IMR-90 (cell line): ENCODE results near the gene TMED6. TPM values are rescaled to one million over a fixed set of nuclear protein-coding genes. Genes with fewer than 3 reads are reported as not detected.

Experiments
- ATAC-seq: fragments of 200-7000 bp; cut with Tn5 transposase; 2 replicates; pipeline ENCODE4 v1.9.1; 2020; ENCODE audit warnings: low read depth, mild to moderate bottlenecking, moderate library complexity
- BruUV-seq: library from RNA; stranded (reverse); fragments of 400-500 nt; replicated peaks from 2 replicates; lab custom pipeline; 2021; lab: Mats Ljungman, UMichigan
- CTCF ChIA-PET: fragments of 300-600 bp; formaldehyde crosslinking; extraction: SDS; loops from one replicate; lab custom pipeline; 2021; ENCODE audit warnings: antibody characterized with exemption; lab: Yijun Ruan, JAX
- POLR2A ChIA-PET: fragments of 300-600 bp; sonication (Branson Sonifier 250); formaldehyde crosslinking; loops from one replicate; lab custom pipeline; 2022; ENCODE audit warnings: antibody characterized with exemption; ENCODE audit not compliant: unreplicated experiment; lab: Charles Lee
- DNase-seq: peaks from one replicate; pipeline ENCODE4 v3.0.0; 2013
- H2AFZ ChIP-seq: replicated peaks from 2 replicates; pipeline ENCODE3; 2013; ENCODE audit warnings: low read length, mild to moderate bottlenecking; ENCODE audit not compliant: poor library complexity
- H2AK5ac ChIP-seq: 2 replicates; pipeline ENCODE4 v1.6.1; 2013; ENCODE audit warnings: low read depth, low read length, inconsistent platforms
- H2AK9ac ChIP-seq: replicated peaks from 2 replicates; pipeline ENCODE3; 2013; ENCODE audit warnings: mild to moderate bottlenecking, low read depth, low read length, moderate library complexity; ENCODE audit not compliant: poor library complexity
- H2BK120ac ChIP-seq: 2 replicates; pipeline ENCODE4 v1.6.1; 2013; ENCODE audit warnings: low read depth, low read length, inconsistent platforms
- H2BK15ac ChIP-seq: 3 replicates; pipeline ENCODE4 v1.6.1; 2013; ENCODE audit warnings: low read depth, low read length, inconsistent platforms
- H2BK20ac ChIP-seq: 2 replicates; pipeline ENCODE4 v1.6.1; 2013; ENCODE audit warnings: low read depth, mild to moderate bottlenecking, inconsistent platforms, low read length, moderate library complexity
- H2BK5ac ChIP-seq: 2 replicates; pipeline ENCODE4 v1.6.1; 2013; ENCODE audit warnings: mild to moderate bottlenecking, low read depth, low read length, inconsistent platforms; ENCODE audit not compliant: poor library complexity, severe bottlenecking
- H3K14ac ChIP-seq: replicated peaks from 2 replicates; pipeline ENCODE4 v1.6.1; 2013; ENCODE audit warnings: low read depth, low read length, inconsistent platforms
- H3K18ac ChIP-seq: 2 replicates; pipeline ENCODE4 v1.6.1; 2013; ENCODE audit warnings: low read depth, low read length, control low read depth
- H3K23ac ChIP-seq: 2 replicates; pipeline ENCODE4 v1.6.1; 2013; ENCODE audit warnings: low read depth, low read length, inconsistent platforms
- H3K27ac ChIP-seq: 2 replicates; pipeline ENCODE4 v1.5.1; 2013; ENCODE audit warnings: mild to moderate bottlenecking, control low read depth, low read length; ENCODE audit not compliant: insufficient read depth
- H3K27me3 ChIP-seq: 2 replicates; pipeline ENCODE4 v1.6.1; 2013; ENCODE audit warnings: low read length; ENCODE audit not compliant: control insufficient read depth, insufficient read depth
- H3K36me3 ChIP-seq: 2 replicates; pipeline ENCODE4 v1.6.1; 2013; ENCODE audit warnings: low read length, mixed read lengths; ENCODE audit not compliant: control insufficient read depth, insufficient read depth
- H3K4ac ChIP-seq: 2 replicates; pipeline ENCODE4 v1.6.1; 2013; ENCODE audit warnings: low read depth, low read length, inconsistent platforms
- H3K4me1 ChIP-seq: 2 replicates; pipeline ENCODE4 v1.6.1; 2013; ENCODE audit warnings: low read length, mixed read lengths; ENCODE audit not compliant: control insufficient read depth, insufficient read depth
- H3K4me2 ChIP-seq: 2 replicates; pipeline ENCODE4 v1.6.1; 2013; ENCODE audit warnings: low read depth, mild to moderate bottlenecking, control low read depth, low read length, moderate library complexity
- H3K4me3 ChIP-seq: 2 replicates; pipeline ENCODE4 v1.5.1; 2013; ENCODE audit warnings: low read depth, mild to moderate bottlenecking, control low read depth, low read length, moderate library complexity; ENCODE audit not compliant: insufficient read depth
- H3K56ac ChIP-seq: 2 replicates; pipeline ENCODE4 v1.6.1; 2013; ENCODE audit warnings: low read length, inconsistent platforms; ENCODE audit not compliant: insufficient read depth; ENCODE audit errors: extremely low read depth
- H3K79me1 ChIP-seq, 2 experiments: 2 replicates each; pipeline ENCODE4 v1.6.1; 2013; ENCODE audit warnings: low read length in 2 of 2, inconsistent platforms in 1 of 2, low read depth in 1 of 2
- H3K9ac ChIP-seq: 2 replicates; pipeline ENCODE4 v1.6.1; 2013; ENCODE audit warnings: low read depth, low read length, control low read depth
- H3K9me1 ChIP-seq: 2 replicates; pipeline ENCODE4 v1.6.1; 2013; ENCODE audit warnings: low read length, inconsistent platforms; ENCODE audit not compliant: insufficient read depth
- H3K9me3 ChIP-seq: 2 replicates; pipeline ENCODE4 v1.6.1; 2013; ENCODE audit warnings: low read length; ENCODE audit not compliant: control insufficient read depth, insufficient read depth
- H4K20me1 ChIP-seq: 2 replicates; pipeline ENCODE4 v1.6.1; 2013; ENCODE audit warnings: low read length, inconsistent platforms; ENCODE audit not compliant: insufficient read depth
- H4K5ac ChIP-seq: 2 replicates; pipeline ENCODE4 v1.6.1; 2013; ENCODE audit warnings: mild to moderate bottlenecking, low read depth, low read length, control low read depth
- H4K8ac ChIP-seq, 2 experiments: 2 replicates each; pipeline ENCODE4 v1.6.1; 2013; ENCODE audit warnings: low read depth in 2 of 2, low read length in 2 of 2, control low read depth in 1 of 2, inconsistent platforms in 1 of 2
- H4K91ac ChIP-seq: 2 replicates; pipeline ENCODE4 v1.6.1; 2013; ENCODE audit warnings: low read depth, low read length, inconsistent platforms; ENCODE audit not compliant: insufficient read depth
- BHLHE40 ChIP-seq: fragments of 150-350 bp; IDR thresholded peaks from 2 replicates; pipeline ENCODE4 v1.6.1; 2016; ENCODE audit warnings: mild to moderate bottlenecking, low read depth, low read length
- POLR2A ChIP-seq: IDR thresholded peaks from 2 replicates; pipeline ENCODE4 v1.6.1; 2012; ENCODE audit warnings: mild to moderate bottlenecking, low read depth, low read length
- RCOR1 ChIP-seq: IDR thresholded peaks from 2 replicates; pipeline ENCODE4 v1.6.1; 2012; ENCODE audit warnings: mild to moderate bottlenecking, low read length, improper control_type of control experiment; ENCODE audit not compliant: insufficient replicate concordance
- WGBS, 2 experiments: methylation state at CpG; one replicate each; pipeline versions ENCODE4 v1.1.5 to v1.1.7; 2013; ENCODE audit warnings: missing lambda C conversion rate in 2 of 2; ENCODE audit not compliant: insufficient read length in 1 of 2; ENCODE audit errors: extremely low coverage in 2 of 2; 5-methylcytosine and 5-hydroxymethylcytosine counted together
- dilution Hi-C: fragments of 300-500 bp; cut with HindIII; formaldehyde crosslinking; loops from one replicate; pipeline ENCODE4 v1.14.3; 2018; ENCODE audit warnings: low sequenced_read_pairs; ENCODE audit not compliant: unreplicated experiment
- in situ Hi-C: fragments of 300-500 bp; cut with MboI; formaldehyde crosslinking; loops from 3 replicates; pipeline ENCODE4 v1.14.3; 2019; ENCODE audit warnings: low sequenced_read_pairs, inconsistent platforms, mixed read lengths
- intact Hi-C: fragments of 100-400 bp; cut with micrococcal nuclease; formaldehyde crosslinking; loops from 2 replicates; pipeline ENCODE4 v1.10.0; 2022
- polyA plus RNA-seq, 3 experiments: library from polyadenylated mRNA; depleted of rRNA; stranded (reverse); fragments of >200 nt; gene quantifications; 2 replicates each; pipeline ENCODE4 v1.2.3, GENCODE V29; 2012; ENCODE audit warnings: low replicate concordance in 1 of 3
- total RNA-seq: library from RNA; depleted of rRNA; stranded (reverse); fragments of >200 nt; gene quantifications from 2 replicates; pipeline ENCODE4 v1.2.3, GENCODE V29; 2012
- TF ChIP-seq, protein P1 (sequence below): fragments of 150-350 bp; IDR thresholded peaks from 2 replicates; pipeline ENCODE4 v1.6.1; 2016; ENCODE audit warnings: low read depth, mild to moderate bottlenecking, low read length, moderate library complexity, borderline replicate concordance

Gene TMED6
- total and polyA plus RNA-seq, 2 of the 4 experiments (the other 2 are of a cell fraction) = 0.10 TPM; not detected in 1

DNA sequence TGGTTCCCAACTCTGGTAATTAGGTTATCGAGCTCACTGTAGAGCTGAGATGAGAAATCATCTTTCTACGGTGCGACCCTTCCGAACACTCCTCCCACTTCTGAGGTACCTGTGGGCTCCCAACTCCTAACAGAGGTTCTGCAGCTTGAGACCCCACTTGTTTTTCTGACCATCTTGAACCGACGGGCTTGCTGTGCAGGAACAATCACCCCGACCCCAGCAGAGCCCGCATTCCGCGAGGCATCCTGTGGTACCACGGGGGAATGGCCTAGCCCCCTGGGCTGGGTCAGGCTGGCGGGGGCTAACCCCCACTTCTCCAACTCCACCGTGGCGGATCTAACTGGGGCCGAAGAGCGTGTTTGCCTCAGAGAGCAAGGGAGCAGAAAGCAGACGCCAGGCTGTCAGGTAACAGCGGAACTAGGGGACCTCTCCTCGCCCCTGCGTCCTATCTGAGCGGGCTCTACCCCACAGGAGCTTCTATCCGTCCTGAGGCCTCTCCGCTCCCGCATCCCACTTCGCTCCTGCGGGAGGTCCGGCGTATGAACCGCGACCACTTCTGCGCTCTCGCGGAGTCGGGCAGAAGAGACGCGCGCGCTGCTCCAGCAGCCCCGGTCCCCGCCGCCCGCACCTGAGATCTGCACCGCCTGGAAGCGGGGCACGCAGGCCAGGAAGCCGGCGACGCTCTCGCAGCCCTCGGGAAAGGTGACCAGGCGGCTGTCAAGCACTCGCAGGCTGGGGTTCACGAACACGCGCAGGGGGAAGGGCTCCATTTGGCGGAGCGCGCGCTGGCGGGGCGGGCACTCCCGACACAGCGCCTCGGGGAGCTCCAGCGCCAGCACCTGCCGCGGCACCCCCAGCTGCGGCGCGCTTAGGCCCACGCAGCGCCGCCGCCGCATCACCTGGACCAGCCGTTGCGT lies 22.0 kb downstream of the TMED6 start (continued):
- TF ChIP-seq, protein P1, sequence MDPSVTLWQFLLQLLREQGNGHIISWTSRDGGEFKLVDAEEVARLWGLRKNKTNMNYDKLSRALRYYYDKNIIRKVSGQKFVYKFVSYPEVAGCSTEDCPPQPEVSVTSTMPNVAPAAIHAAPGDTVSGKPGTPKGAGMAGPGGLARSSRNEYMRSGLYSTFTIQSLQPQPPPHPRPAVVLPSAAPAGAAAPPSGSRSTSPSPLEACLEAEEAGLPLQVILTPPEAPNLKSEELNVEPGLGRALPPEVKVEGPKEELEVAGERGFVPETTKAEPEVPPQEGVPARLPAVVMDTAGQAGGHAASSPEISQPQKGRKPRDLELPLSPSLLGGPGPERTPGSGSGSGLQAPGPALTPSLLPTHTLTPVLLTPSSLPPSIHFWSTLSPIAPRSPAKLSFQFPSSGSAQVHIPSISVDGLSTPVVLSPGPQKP = no peak

DNA sequence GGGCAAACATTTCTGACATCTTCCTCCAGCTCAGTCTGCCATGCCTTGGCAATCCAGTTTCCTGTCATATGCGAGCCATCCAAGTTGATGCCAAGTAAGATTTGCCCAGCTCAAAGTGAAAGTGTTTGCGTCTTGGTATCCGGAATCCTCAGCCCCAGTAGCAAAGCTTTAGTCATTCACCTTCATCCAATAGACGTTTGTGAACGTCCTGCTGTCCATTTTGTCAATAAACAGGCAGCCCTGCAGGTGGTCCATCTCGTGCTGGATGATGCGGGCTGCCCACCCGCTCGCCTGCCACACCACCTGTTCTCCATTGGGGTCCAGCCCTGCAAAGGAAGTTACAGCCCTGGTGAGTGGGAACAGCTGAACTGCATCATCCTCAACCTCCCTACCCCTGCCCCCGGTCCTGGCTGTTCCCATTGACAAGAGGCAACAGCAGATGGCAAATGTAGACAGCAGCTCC lies 22.7 kb downstream of the TMED6 start:
- H3K4me3 ChIP-seq = peak overlapping the region; percentile 78; the same call in 1 of the 2 replicates
- BruUV-seq = no TSS peak
- no peak overlapping the region for H2BK120ac ChIP-seq
- peak overlapping the region; percentile 91 for H3K4me2 ChIP-seq
- no peak overlapping the region for H3K27ac ChIP-seq
- no peak overlapping the region for H2AFZ ChIP-seq
- intact Hi-C loops = no loop called here
- H3K18ac ChIP-seq = no peak overlapping the region
- peak overlapping the region in 1 of 2 experiments; percentile 34; a peak in 1 of 4 replicates for H4K8ac ChIP-seq
- H3K79me1 ChIP-seq = peaks cover 37 to 70% of the 10 kb centered on the region in 2 experiments
- ATAC-seq = no peak
- no peak overlapping the region for H2BK5ac ChIP-seq
- H3K56ac ChIP-seq = no peak overlapping the region
- ChIA-PET CTCF (no interaction called here), POLR2A (interaction anchor here (0.6 kb wide), 2 partner anchors 10 to 99 kb away, joined by 5 to 6 read pairs; partner anchors contain the start of genes COG8 and NIP7)
- no peaks in the 10 kb centered on the region for H3K27me3 ChIP-seq
- peak overlapping the region; percentile 84; the same call in 1 of the 2 replicates for H2AK5ac ChIP-seq
- H2BK15ac ChIP-seq = no peak overlapping the region
- H3K4me1 ChIP-seq = peaks cover 12% of the 10 kb centered on the region
- H3K9me1 ChIP-seq = peaks cover 10% of the 10 kb centered on the region
- in situ Hi-C loops = no loop called here
- DNase-seq = peak; percentile 62
- H4K20me1 ChIP-seq = peaks cover 54% of the 10 kb centered on the region
- H3K14ac ChIP-seq = no peak overlapping the region; the same call in 1 of the 2 replicates
- no peak overlapping the region for H4K91ac ChIP-seq
- no peak overlapping the region for H2BK20ac ChIP-seq
- 29% methylated on average over 9 of the region's 10 CpGs; no CpG with 5 or more reads in 1 of the 2 experiments for WGBS, 2 experiments
- peak overlapping the region; percentile 58 for H3K23ac ChIP-seq
- H3K4ac ChIP-seq = no peak overlapping the region
- H3K36me3 ChIP-seq = peaks cover 44% of the 10 kb centered on the region
- TF ChIP-seq BHLHE40 (peak; percentile 76), RCOR1 (peak; percentile 23), POLR2A (no peak; the same call in 1 of the 2 replicates)
- H3K9ac ChIP-seq = peak overlapping the region; percentile 54; the same call in 1 of the 2 replicates
- dilution Hi-C loops = no loop called here
- H3K9me3 ChIP-seq = no peaks in the 10 kb centered on the region
- H2AK9ac ChIP-seq = peak overlapping the region; percentile 97
- 0 out of 2 replicates have a peak overlapping the region, but pooled peaks have one; percentile 7 for H4K5ac ChIP-seq
